ENCODE measurements around the gene FRMPD1. TPM values are rescaled to one million over a fixed set of nuclear protein-coding genes. Genes with fewer than 3 reads are reported as not detected.

The FRMPD1 gene
- total RNA-seq, 4 donors from 2014 or later, result 0.34 to 0.50 (median 0.45) TPM; not detected in 1

GRCh38 chr9:37669232-37669631, 18.5 kb downstream of the FRMPD1 start:
- Histone ChIP-seq H3K27me3 (peaks cover 0 to 41% (median 0%) of the 10 kb centered on the region in 4 donors), H3K36me3 (no peaks in the 10 kb centered on the region), H3K4me3 (no peak overlapping the region), H3K4me1 (no peaks in the 10 kb centered on the region), H3K9me3 (no peaks in the 10 kb centered on the region), H3K27ac (replicated peaks in 1 of 4) (no peak overlapping the region)
- intact Hi-C loops (cut with DNase I), result no loop called here
- WGBS, result 70% methylated on average over 5 of the region's 5 CpGs
- no peak for DNase-seq (ENCODE audit: extremely low spot score)
- TF ChIP-seq EP300 (IDR thresholded peaks at IDR 0.05) (no peak), POLR2AphosphoS5 (IDR thresholded peaks at IDR 0.05) (no peak), POLR2A (IDR thresholded peaks at IDR 0.05; ENCODE audit: low read depth) (no peak), CTCF (IDR thresholded peaks at IDR 0.05) (no peak)

DNA sequence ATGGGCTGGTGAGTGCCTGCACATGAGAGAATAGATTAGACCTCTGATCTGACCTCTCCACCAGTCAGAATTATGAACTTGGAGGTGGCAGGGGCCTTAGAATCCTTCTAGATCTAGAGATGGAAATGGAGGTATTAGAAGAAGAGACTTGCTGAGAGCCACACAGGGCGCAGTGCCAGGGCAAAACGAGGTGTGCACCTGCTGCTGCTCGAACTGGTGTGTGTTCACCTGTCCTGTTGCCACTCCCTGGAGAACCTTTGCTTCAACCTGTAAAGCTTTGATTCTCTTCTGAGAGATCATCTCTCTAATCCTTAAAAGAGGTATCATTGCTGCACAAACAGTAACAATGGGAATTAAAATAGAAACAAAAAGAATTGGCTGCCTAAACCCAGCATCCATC, 24.9 kb downstream of the FRMPD1 start:
- DNase-seq (ENCODE audit: extremely low spot score), result no peak
- H3K27me3 ChIP-seq, result peaks cover 0 to 3% (median 0%) of the 10 kb centered on the region in 4 donors
- peaks cover 0 to 8% (median 0%) of the 10 kb centered on the region in 4 donors for H3K4me1 ChIP-seq
- TF ChIP-seq POLR2A (IDR thresholded peaks at IDR 0.05; ENCODE audit: low read depth), result no peak
- no peak for TF ChIP-seq POLR2AphosphoS5 (IDR thresholded peaks at IDR 0.05)
- TF ChIP-seq EP300 (IDR thresholded peaks at IDR 0.05), result no peak
- TF ChIP-seq CTCF (IDR thresholded peaks at IDR 0.05), result no peak
- 74% methylated on average over 3 of the region's 3 CpGs for whole genome bisulfite sequencing
- intact Hi-C loops (cut with DNase I), result no loop called here
- no peaks in the 10 kb centered on the region for H3K9me3 ChIP-seq
- no peaks in the 10 kb centered on the region for H3K36me3 ChIP-seq
- H3K4me3 ChIP-seq, result no peak overlapping the region
- H3K27ac ChIP-seq (replicated peaks in 1 of 4), result no peak overlapping the region

- intact Hi-C loops (cut with DNase I), result no loop called here
- no peaks in the 10 kb centered on the region for H3K36me3 ChIP-seq
- H3K4me1 ChIP-seq, result peaks cover 0 to 8% (median 0%) of the 10 kb centered on the region in 4 donors
- WGBS, result 53% methylated on average over 11 of the region's 11 CpGs
- TF ChIP-seq POLR2AphosphoS5 (IDR thresholded peaks at IDR 0.05), result no peak
- H3K27me3 ChIP-seq, result peaks cover 0 to 5% (median 0%) of the 10 kb centered on the region in 4 donors
- no peak overlapping the region for H3K27ac ChIP-seq (replicated peaks in 1 of 4)
- H3K4me3 ChIP-seq, result no peak overlapping the region
- no peaks in the 10 kb centered on the region for H3K9me3 ChIP-seq
- DNase-seq (ENCODE audit: extremely low spot score), result no peak
Observed at GRCh38 chr9:37676411-37676830, 25.7 kb downstream of the FRMPD1 start.

DNA sequence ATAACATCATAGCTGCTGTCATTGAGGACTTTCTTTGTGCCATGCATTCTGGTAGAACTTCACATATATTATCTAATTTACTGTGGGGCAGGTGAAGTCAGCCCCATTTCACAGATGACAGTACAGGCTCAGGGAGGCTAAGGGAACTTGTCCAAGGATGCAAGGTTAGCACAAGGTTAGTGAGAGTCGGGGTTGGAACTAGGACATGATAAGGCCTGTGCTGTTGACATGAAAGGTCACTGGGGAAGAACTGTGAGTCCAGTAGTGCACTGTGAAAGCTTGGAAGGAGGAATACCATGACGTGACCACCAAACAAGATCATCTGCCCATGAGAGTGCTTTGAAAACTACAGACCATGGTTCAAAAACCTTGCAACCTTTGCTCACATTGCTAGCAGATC, 26.7 kb downstream of the FRMPD1 start:
- DNase-seq (ENCODE audit: extremely low spot score), result no peak
- Histone ChIP-seq H3K9me3 (no peaks in the 10 kb centered on the region), H3K36me3 (no peaks in the 10 kb centered on the region), H3K4me3 (no peak overlapping the region), H3K4me1 (peaks cover 0 to 8% (median 0%) of the 10 kb centered on the region in 4 donors), H3K27ac (replicated peaks in 1 of 4) (no peak overlapping the region), H3K27me3 (peaks cover 0 to 14% (median 0%) of the 10 kb centered on the region in 4 donors)
- intact Hi-C loops (cut with DNase I), result no loop called here
- TF ChIP-seq CTCF (IDR thresholded peaks at IDR 0.05) (no peak), EP300 (IDR thresholded peaks at IDR 0.05) (no peak), POLR2A (IDR thresholded peaks at IDR 0.05; ENCODE audit: low read depth) (no peak), POLR2AphosphoS5 (IDR thresholded peaks at IDR 0.05) (no peak)
- WGBS, result 80% methylated on average over 2 of the region's 2 CpGs

- WGBS, result 70% methylated on average over 1 of the region's 1 CpG
- intact Hi-C loops (cut with DNase I), result no loop called here
Observed at GRCh38 chr9:37678789-37679273, 28.1 kb downstream of the FRMPD1 start.

More at GRCh38 chr9:37678789-37679273, 28.1 kb downstream of the FRMPD1 start:
- no peak for DNase-seq (ENCODE audit: extremely low spot score)
- Histone ChIP-seq H3K4me1 (peaks cover 0 to 8% (median 0%) of the 10 kb centered on the region in 4 donors), H3K27ac (replicated peaks in 1 of 4) (no peak overlapping the region), H3K36me3 (no peaks in the 10 kb centered on the region), H3K4me3 (no peak overlapping the region), H3K9me3 (no peaks in the 10 kb centered on the region), H3K27me3 (peaks cover 0 to 22% (median 0%) of the 10 kb centered on the region in 4 donors)
- TF ChIP-seq POLR2A (IDR thresholded peaks at IDR 0.05; ENCODE audit: low read depth) (no peak), EP300 (IDR thresholded peaks at IDR 0.05) (no peak), POLR2AphosphoS5 (IDR thresholded peaks at IDR 0.05) (no peak), CTCF (IDR thresholded peaks at IDR 0.05) (no peak)
